ENCODE data around the gene TTYH2. TPM values are rescaled to one million over a fixed set of nuclear protein-coding genes. Genes with fewer than 3 reads are reported as not detected.

The TTYH2 gene
- total and polyA plus RNA-seq, 2 donors (not counting 1 experiment from before 2014, with no cell fraction given) = 3.0 to 3.1 TPM

- TF ChIP-seq CTCF (IDR thresholded peaks at IDR 0.05) (no peak), EZH2 (IDR thresholded peaks at IDR 0.05; ENCODE audit: borderline replicate concordance, insufficient read depth, low read depth, low read length, poor library complexity, severe bottlenecking) (no peak)
- H3K27me3 Mint-ChIP-seq = peaks cover 41% of the 10 kb centered on the region
- intact Hi-C loops (cut with micrococcal nuclease) = loop anchor here (5.0 kb wide), 1 partner anchor 1450 kb away; no protein-coding TSS in a partner anchor
- no peak for ATAC-seq (ENCODE audit: low read depth)
- peaks cover 0 to 20% (median 2%) of the 10 kb centered on the region in 4 experiments for H3K27me3 ChIP-seq (replicated peaks in 1 of 4; ENCODE audit: control extremely low read depth in 1 of 4, control insufficient read depth in 3 of 4, insufficient read depth in 4 of 4, low read length in 3 of 4)
- CTCF ChIA-PET = interaction anchor here (1.4 kb wide), 1 partner anchor 747 kb away, joined by 7 read pairs; no protein-coding TSS in a partner anchor
- H4K20me1 ChIP-seq (ENCODE audit: control insufficient read depth, insufficient read depth, low read length, poor library complexity, severe bottlenecking) = no peaks in the 10 kb centered on the region
- no peak overlapping the region for H3K9ac ChIP-seq (ENCODE audit: low read length)
- H3K27ac ChIP-seq (ENCODE audit: low read length in 2 of 2) = no peak overlapping the region
- H3K4me1 ChIP-seq (ENCODE audit: control insufficient read depth in 2 of 2, insufficient read depth in 2 of 2, low read length in 2 of 2) = no peaks in the 10 kb centered on the region
- H3K27ac Mint-ChIP-seq = no peak overlapping the region
- WGBS (ENCODE audit: insufficient coverage) = no CpG with 5 or more reads among the region's 1 CpG
- DNase-seq = no peak
- no peaks in the 10 kb centered on the region for H3K4me1 Mint-ChIP-seq
- H3K36me3 ChIP-seq (replicated peaks in 1 of 2; ENCODE audit: control extremely low read depth in 1 of 2, control insufficient read depth in 1 of 2, extremely low read depth in 1 of 2, insufficient read depth in 2 of 2, low read length in 1 of 2) = no peaks in the 10 kb centered on the region
- H3K4me2 ChIP-seq (replicated peaks; ENCODE audit: low read depth, low read length, poor library complexity, severe bottlenecking) = no peak overlapping the region
- POLR2A ChIA-PET = no interaction called here
- peaks cover 0 to 13% (median 0%) of the 10 kb centered on the region in 3 donors for H3K9me3 ChIP-seq (ENCODE audit: control extremely low read depth in 1 of 3, control insufficient read depth in 2 of 3, insufficient read depth in 1 of 3, low read length in 2 of 3)
- no peak overlapping the region for H3K4me3 ChIP-seq (ENCODE audit: control extremely low read depth in 1 of 5, extremely low read depth in 1 of 5, insufficient read depth in 1 of 5, low read depth in 2 of 5, low read length in 4 of 5)
- no peak overlapping the region for H2AFZ ChIP-seq (ENCODE audit: insufficient read depth, low read depth, low read length, poor library complexity, severe bottlenecking)
- H3K79me2 ChIP-seq (ENCODE audit: control insufficient read depth, insufficient read depth, low read length) = no peaks in the 10 kb centered on the region
- H3K4me3 Mint-ChIP-seq = no peak overlapping the region
- H3K9me3 Mint-ChIP-seq (ENCODE audit: insufficient read depth) = no peaks in the 10 kb centered on the region
These were observed 36.3 kb upstream of the TTYH2 start for GRCh38 chr17:74177018-74177450.

- POLR2A ChIA-PET = no interaction called here
- TF ChIP-seq EZH2 (IDR thresholded peaks at IDR 0.05; ENCODE audit: borderline replicate concordance, insufficient read depth, low read depth, low read length, poor library complexity, severe bottlenecking) (no peak), CTCF (IDR thresholded peaks at IDR 0.05) (no peak)
- peaks cover 40% of the 10 kb centered on the region for H3K27me3 Mint-ChIP-seq
- H3K9me3 Mint-ChIP-seq (ENCODE audit: insufficient read depth) = no peaks in the 10 kb centered on the region
- no peaks in the 10 kb centered on the region for H3K4me1 ChIP-seq (ENCODE audit: control insufficient read depth in 2 of 2, insufficient read depth in 2 of 2, low read length in 2 of 2)
- H3K9me3 ChIP-seq (ENCODE audit: control extremely low read depth in 1 of 3, control insufficient read depth in 2 of 3, insufficient read depth in 1 of 3, low read length in 2 of 3) = peaks cover 0 to 11% (median 0%) of the 10 kb centered on the region in 3 donors
- no peaks in the 10 kb centered on the region for H3K79me2 ChIP-seq (ENCODE audit: control insufficient read depth, insufficient read depth, low read length)
- no peaks in the 10 kb centered on the region for H3K4me1 Mint-ChIP-seq
- intact Hi-C loops (cut with micrococcal nuclease) = loop anchor here (5.0 kb wide), 1 partner anchor 1452 kb away; no protein-coding TSS in a partner anchor
- no peak overlapping the region for H3K4me3 ChIP-seq (ENCODE audit: control extremely low read depth in 1 of 5, extremely low read depth in 1 of 5, insufficient read depth in 1 of 5, low read depth in 2 of 5, low read length in 4 of 5)
- DNase-seq (no peak), ATAC-seq (ENCODE audit: low read depth) (no peak)
- H3K4me2 ChIP-seq (replicated peaks; ENCODE audit: low read depth, low read length, poor library complexity, severe bottlenecking) = no peak overlapping the region
- no peak overlapping the region for H3K27ac Mint-ChIP-seq
- no peaks in the 10 kb centered on the region for H4K20me1 ChIP-seq (ENCODE audit: control insufficient read depth, insufficient read depth, low read length, poor library complexity, severe bottlenecking)
- no peak overlapping the region for H3K4me3 Mint-ChIP-seq
- no peak overlapping the region for H3K9ac ChIP-seq (ENCODE audit: low read length)
- H3K36me3 ChIP-seq (replicated peaks in 1 of 2; ENCODE audit: control extremely low read depth in 1 of 2, control insufficient read depth in 1 of 2, extremely low read depth in 1 of 2, insufficient read depth in 2 of 2, low read length in 1 of 2) = no peaks in the 10 kb centered on the region
- 65% methylated on average over 4 of the region's 4 CpGs for WGBS (ENCODE audit: insufficient coverage)
- peaks cover 0 to 20% (median 2%) of the 10 kb centered on the region in 4 experiments for H3K27me3 ChIP-seq (replicated peaks in 1 of 4; ENCODE audit: control extremely low read depth in 1 of 4, control insufficient read depth in 3 of 4, insufficient read depth in 4 of 4, low read length in 3 of 4)
- no peak overlapping the region for H2AFZ ChIP-seq (ENCODE audit: insufficient read depth, low read depth, low read length, poor library complexity, severe bottlenecking)
- CTCF ChIA-PET = no interaction called here
- no peak overlapping the region for H3K27ac ChIP-seq (ENCODE audit: low read length in 2 of 2)
These were observed 33.8 kb upstream of the TTYH2 start for GRCh38 chr17:74179576-74179975.
